Loucy (cell line): ENCODE results near the gene DHRS7B.

ENCODE experiments used
- EZH2phosphoT487 ChIP-seq: fragments of 200-600 bp; IDR thresholded peaks from 2 replicates; pipeline ENCODE4 v1.6.1; 2018; ENCODE audit warnings: antibody characterized with exemption, mild to moderate bottlenecking, moderate library complexity, borderline replicate concordance
- TF ChIP-seq, protein P1 (sequence below): fragments of 200-600 bp; sonication (generic); conservative IDR thresholded peaks from 2 replicates; pipeline ENCODE4 v1.5.1; 2014; ENCODE audit warnings: mild to moderate bottlenecking, antibody characterized with exemption, low read length

DNA sequence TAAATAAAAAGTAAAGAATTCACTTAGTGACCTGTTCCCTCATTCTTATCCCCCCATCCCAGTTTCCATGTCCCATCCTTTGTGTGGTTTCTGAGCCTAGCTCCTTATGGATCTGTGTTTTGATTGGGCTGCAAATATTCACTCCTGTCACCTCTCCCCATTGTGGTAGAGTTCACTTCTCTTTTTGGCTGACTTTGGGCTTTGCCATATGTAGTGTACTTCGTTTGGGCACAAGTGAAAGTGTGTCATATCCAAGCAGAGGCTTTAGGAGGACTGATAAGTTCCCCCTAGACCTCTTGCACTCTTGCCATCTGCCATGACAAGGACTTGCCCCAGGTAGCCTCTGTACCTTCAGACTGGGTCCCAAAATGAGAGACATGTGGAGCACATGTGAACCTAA, 13.0 kb upstream of the DHRS7B start:
- TF ChIP-seq, protein P1, sequence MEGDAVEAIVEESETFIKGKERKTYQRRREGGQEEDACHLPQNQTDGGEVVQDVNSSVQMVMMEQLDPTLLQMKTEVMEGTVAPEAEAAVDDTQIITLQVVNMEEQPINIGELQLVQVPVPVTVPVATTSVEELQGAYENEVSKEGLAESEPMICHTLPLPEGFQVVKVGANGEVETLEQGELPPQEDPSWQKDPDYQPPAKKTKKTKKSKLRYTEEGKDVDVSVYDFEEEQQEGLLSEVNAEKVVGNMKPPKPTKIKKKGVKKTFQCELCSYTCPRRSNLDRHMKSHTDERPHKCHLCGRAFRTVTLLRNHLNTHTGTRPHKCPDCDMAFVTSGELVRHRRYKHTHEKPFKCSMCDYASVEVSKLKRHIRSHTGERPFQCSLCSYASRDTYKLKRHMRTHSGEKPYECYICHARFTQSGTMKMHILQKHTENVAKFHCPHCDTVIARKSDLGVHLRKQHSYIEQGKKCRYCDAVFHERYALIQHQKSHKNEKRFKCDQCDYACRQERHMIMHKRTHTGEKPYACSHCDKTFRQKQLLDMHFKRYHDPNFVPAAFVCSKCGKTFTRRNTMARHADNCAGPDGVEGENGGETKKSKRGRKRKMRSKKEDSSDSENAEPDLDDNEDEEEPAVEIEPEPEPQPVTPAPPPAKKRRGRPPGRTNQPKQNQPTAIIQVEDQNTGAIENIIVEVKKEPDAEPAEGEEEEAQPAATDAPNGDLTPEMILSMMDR: no peak
- no peak for TF ChIP-seq EZH2phosphoT487
